B cell (primary cell): ENCODE data around the gene SLC6A20.

Experiments used
- CTCF ChIP-seq: fragments of 200-600 bp; IDR thresholded peaks from one replicate; pipeline ENCODE4 v1.8.0; 2022; ENCODE audit warnings: antibody characterized with exemption, mild to moderate bottlenecking
- EZH2 ChIP-seq: IDR thresholded peaks from 2 replicates; pipeline ENCODE4 v1.6.1; 2012; ENCODE audit warnings: borderline replicate concordance, low read depth, mild to moderate bottlenecking, moderate library complexity, low read length; ENCODE audit not compliant: insufficient read depth, poor library complexity, severe bottlenecking

GRCh38 chr3:45792516-45793172 is 3.7 kb downstream of the SLC6A20 start:
- TF ChIP-seq CTCF (no peak), EZH2 (no peak)
